Measurements from ENCODE around the gene ANKHD1.

DNA sequence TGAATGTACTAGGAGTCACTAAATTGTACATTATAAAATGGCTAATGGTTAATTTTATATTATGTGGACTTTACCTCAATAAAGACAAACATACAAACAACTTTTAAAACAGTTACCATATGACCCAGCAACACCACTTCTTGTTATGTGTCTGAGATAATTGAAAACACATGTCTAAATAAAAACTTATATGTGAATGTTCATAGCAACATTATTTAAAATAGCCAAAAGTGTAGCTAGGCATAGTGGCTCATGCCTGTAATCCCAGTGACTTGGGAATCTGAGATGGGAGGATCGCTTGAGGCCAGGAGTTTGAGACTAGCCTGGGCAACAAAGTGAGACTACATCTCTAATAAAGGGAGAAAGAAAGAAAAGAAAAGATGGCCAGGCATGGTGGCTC lies 185.9 kb downstream of the ANKHD1 start:
- no peak for TF ChIP-seq POLR2A (IDR thresholded peaks at IDR 0.05)
- TF ChIP-seq EP300 (IDR thresholded peaks at IDR 0.05; ENCODE audit: low read depth): no peak

All from transverse colon (tissue), 1 donor.